Measurements from ENCODE around the gene CCDC73.

DNA sequence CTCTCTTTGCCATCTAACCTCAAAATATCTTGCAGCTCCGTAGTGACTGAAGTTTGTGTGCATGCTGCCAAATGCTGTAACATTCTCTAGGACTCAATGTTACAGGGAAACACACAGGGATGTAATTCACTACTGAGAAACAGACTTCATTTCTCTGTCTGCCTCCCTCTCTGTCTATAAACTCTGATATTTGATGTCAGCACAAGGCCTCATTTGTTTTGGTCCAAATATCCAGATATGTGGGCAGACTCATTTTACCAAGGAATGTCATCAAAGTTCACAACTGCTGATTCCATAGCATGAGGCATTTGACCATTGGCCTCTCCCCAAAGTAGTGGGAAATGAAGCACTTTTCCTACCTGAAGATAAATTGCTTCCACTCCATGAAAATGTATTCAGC, 32.8 kb upstream of the CCDC73 start:
- TF ChIP-seq EZH2 (IDR thresholded peaks at IDR 0.05; ENCODE audit: insufficient read depth, low read length) = no peak
- TF ChIP-seq, protein P1, sequence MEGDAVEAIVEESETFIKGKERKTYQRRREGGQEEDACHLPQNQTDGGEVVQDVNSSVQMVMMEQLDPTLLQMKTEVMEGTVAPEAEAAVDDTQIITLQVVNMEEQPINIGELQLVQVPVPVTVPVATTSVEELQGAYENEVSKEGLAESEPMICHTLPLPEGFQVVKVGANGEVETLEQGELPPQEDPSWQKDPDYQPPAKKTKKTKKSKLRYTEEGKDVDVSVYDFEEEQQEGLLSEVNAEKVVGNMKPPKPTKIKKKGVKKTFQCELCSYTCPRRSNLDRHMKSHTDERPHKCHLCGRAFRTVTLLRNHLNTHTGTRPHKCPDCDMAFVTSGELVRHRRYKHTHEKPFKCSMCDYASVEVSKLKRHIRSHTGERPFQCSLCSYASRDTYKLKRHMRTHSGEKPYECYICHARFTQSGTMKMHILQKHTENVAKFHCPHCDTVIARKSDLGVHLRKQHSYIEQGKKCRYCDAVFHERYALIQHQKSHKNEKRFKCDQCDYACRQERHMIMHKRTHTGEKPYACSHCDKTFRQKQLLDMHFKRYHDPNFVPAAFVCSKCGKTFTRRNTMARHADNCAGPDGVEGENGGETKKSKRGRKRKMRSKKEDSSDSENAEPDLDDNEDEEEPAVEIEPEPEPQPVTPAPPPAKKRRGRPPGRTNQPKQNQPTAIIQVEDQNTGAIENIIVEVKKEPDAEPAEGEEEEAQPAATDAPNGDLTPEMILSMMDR (IDR thresholded peaks at IDR 0.05; ENCODE audit: insufficient read depth, low read depth, low read length) = no peak
